Dedifferentiated amniotic fluid mesenchymal stem cell (primary cell): Measurements from ENCODE around the gene GLS2.
"Not testable (repeated sequence)": the region's sequence is repeated elsewhere in the genome, so short reads cannot be mapped to it uniquely, and the experiment has no call there.

Source experiments
- DNase-seq: peaks from one replicate; pipeline ENCODE4 v3.0.0-alpha.2; 2016; ENCODE audit errors: extremely low spot score

GLS2 gene

GRCh38 chr12:56493409-56494105 lies 5.6 kb upstream of the GLS2 start:
- not testable (repeated sequence) for DNase-seq

DNA sequence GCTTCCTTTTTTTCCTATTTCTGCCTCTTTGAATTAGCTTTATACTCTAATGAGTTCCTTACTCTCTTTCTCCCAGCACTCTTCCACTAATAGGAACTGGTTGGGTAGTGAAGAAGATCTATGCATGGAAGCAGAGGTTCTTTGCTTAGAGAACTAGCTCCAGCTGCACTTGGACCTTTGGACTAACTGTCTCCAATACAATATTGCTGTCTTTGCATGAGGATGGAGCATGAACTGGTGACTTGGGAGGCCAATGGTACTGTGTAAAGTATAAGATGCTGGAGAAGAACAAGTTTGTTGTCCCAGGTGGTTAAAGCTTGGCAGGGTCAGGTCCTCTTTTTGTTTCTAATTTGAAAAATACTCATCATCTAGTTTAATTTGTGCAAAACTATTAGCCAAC lies 2.4 kb upstream of the GLS2 start:
- DNase-seq: no peak

DNA sequence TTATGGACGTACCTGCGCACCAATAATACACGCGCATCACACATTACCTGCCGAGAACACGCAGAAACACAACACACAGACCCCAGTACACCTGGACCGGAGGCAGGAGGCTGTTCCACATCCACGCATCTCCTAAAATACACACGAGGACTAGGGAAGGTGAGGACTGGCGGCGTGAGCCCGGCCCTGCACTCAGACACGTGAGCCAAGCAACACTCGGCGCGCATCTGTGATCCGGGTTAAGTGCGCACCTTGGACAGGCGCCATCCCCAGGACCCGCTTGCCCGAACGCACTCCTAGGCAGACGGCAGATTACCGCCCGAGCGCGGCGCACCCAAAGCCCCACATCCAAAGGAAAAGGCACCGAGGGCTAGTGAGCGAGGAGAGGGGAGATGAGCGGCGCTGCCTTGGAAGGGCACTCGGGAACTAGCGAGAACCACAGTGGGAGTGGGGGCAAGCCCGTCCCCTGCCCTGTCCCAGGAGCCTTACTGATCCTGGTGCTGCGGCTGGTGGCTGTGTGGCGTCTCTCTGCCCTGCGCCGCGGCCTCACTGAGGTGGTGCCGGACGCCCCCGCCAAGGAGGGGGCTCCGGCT lies 417 bp downstream of the GLS2 start:
- no peak for DNase-seq

GRCh38 chr12:56486694-56487093 lies 1.3 kb downstream of the GLS2 start:
- no peak for DNase-seq

DNA sequence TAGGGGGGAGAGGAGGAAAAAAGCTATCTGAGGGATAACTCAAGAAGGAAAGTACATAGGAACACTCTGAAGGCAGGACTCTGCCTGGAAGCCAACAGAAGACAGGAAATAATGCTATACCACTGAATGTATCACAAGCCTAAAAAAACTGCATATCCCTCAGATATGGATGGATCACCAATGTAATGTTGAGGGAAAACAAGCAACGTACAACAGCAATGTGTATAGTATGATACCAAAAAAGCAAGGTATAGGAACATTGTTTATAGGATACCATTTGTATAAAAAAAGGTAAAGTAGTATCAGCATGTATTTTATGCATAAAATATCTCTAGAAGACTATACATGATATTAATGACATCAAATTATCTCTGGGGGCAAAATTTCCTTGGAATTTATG lies 3.4 kb downstream of the GLS2 start:
- no peak for DNase-seq

- no peak for DNase-seq
Observed at GRCh38 chr12:56479625-56480024, 8.3 kb downstream of the GLS2 start.

- no peak for DNase-seq
Observed at GRCh38 chr12:56477521-56478225, 10.3 kb downstream of the GLS2 start.

GRCh38 chr12:56476972-56477432 lies 11.0 kb downstream of the GLS2 start:
- no peak for DNase-seq

- no peak for DNase-seq
Observed at GRCh38 chr12:56476143-56476542, 11.8 kb downstream of the GLS2 start.

- DNase-seq: no peak
Observed at GRCh38 chr12:56474389-56474788, 13.6 kb downstream of the GLS2 start.

GRCh38 chr12:56469007-56469930 lies 18.7 kb downstream of the GLS2 start:
- no peak for DNase-seq

DNA sequence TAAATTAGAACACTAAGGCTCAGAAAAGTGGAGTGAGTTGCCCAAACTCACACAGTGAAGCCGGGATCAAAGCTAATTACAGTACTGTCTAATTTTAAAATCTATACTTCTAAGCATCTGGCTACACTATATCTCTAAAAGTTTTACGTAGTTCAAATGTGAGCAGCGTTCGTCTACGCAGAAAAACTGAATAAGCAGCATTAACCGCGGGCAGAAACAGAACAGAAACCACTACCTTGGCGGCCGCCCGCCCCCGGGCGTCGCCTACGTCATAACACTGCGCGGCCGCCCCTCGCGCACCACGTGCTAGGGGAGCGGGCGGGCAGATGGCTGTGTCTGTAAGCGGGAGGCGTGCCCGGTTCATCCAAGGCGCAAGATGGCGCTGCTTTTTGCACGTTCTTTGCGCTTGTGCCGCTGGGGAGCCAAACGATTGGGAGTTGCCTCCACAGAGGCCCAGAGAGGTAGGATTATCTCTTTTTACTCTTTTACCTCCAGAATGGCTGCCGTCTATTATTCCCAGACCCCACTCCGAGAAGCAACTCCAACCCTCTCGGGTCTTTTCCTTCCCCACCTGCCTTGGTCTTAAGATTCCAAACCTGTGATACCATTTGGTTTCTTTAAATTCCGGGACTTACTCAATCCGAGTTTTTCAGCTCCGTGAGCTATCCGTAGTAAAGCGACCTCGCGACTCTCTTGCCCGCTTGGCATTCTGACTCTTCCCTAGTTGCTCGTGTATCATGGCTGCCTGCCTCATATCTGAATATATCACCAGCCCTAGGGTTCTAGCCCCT lies 19.6 kb downstream of the GLS2 start, which contains the start of gene SPRYD4:
Gene SPRYD4, plus strand, starts transcription at position 363 of the 791 bp plus-strand sequence. Its CDS starts 14 bp downstream, at position 377.
- peak; percentile 89 for DNase-seq

DNA sequence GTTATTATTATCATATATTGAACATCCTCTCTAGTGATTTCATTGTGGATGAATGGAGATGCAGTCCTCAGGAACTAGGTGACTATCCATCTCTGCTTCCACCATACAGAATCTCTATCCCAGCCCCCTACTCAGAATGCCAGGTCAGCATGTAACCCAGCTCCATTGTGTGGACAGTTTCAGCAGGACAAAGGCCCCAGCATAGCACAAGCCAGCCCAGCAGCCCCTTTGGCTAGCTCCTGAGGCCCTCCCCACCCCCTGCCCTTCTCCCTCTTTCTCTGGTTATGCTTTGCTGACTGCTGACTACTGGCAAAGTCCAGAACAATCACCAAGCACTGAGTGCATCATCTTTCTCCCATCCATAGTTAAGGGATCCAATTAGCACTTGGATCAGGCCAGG lies 25.4 kb downstream of the GLS2 start:
- DNase-seq: no peak

- DNase-seq: no peak
Observed at GRCh38 chr12:56461235-56462159, 26.5 kb downstream of the GLS2 start.

DNA sequence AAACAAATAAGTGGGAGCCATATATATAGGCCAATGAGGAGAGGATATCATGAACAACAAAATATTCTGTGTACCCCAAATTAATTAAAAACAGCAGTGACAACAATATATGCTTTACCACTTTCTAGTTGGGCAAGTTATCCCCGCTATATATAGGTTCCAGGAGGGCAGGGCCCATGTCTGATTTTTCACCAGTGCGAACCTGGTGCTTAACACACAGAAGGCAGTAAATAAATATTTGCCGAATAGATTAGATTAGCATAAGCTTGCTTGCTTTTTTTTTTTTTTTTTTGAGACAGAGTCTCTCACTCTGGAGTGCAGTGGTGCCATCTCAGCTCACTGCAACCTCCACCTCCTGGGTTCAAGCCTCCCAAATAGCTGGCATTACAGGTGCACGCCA lies 30.1 kb downstream of the GLS2 start:
- no peak for DNase-seq

DNA sequence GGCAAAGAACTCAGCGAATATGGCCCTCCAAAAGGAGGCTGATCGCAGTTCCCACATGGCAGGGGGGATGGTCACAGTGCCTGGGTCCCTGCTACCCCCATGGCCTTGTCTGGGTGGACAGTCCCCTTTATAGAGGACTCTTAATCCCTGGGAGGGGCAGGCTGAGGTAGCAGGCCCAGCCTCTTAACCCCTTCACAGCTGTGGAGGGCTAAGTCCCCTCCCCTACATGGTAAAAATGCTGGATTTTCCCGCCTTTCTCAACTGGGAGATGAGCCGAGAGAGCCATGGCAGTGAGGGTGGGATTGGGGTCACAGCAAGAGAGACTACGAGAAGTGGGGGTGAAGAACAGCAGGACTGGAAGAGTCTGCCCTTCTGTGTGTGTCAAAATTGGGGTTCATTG lies 33.4 kb downstream of the GLS2 start, which contains the start of gene MIP:
Gene MIP, minus strand, starts transcription at position 101 of the 400 bp plus-strand sequence. Its CDS starts 44 bp downstream, at position 57.
- no peak for DNase-seq

DNA sequence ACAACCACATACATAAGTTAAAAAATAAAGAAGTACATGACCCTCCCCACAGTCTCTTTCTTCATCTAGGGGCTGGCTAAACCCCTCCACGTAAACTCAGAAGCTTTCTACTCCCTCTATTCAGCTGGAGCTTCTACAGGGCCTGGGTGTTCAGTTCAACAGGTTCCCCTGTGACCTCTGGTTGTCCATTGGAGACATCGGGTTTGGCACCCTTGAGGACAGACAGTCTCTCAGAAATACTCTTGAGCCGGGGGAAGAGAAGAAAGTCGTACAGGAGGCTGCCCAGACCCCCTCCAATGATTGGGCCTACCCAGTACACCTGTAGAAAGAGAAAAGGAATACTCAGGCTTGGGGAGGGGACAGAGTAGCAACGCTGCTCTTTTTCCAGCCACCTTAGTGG lies 36.8 kb downstream of the GLS2 start:
- no peak for DNase-seq

DNA sequence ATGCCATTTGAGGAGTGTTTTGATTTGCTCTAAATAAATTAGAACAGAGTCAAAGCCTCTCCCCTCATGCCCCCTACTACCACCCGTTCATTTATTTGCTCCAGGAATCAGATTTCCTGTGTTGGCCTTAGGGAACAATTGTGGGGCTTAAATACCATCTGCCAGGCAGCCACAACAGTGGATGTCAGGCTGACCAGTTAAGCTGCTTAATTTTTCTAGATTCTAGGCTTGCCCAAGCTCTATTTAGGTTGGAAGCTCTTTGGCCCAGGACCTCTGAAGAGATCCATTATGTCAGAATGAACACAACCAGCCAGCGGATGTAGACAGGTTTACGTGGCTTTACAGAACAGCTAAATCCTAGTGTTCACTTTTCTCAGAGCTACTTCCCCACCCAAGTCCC lies 37.7 kb downstream of the GLS2 start:
- no peak for DNase-seq

GRCh38 chr12:56449622-56449984 lies 38.4 kb downstream of the GLS2 start:
- no peak for DNase-seq
